HEK293T (cell line): ENCODE measurements around the gene DMAC2.

Source experiments
- BHLHE40 ChIP-seq: fragments of 450-650 bp; IDR thresholded peaks from 2 replicates; pipeline ENCODE4 v1.6.1; 2016; ENCODE audit warnings: mild to moderate bottlenecking, moderate library complexity, borderline replicate concordance
- CTBP1 ChIP-seq: fragments of 450-650 bp; IDR thresholded peaks from 2 replicates; pipeline ENCODE4 v1.6.1; 2016; ENCODE audit warnings: borderline replicate concordance
- ELF4 ChIP-seq: fragments of 450-650 bp; IDR thresholded peaks from 2 replicates; pipeline ENCODE4 v1.6.1; 2017; ENCODE audit warnings: antibody characterized with exemption
- FOXA1 ChIP-seq: fragments of 450-650 bp; IDR thresholded peaks from 2 replicates; pipeline ENCODE4 v1.6.1; 2016; ENCODE audit warnings: mild to moderate bottlenecking
- FOXK2 ChIP-seq: fragments of 450-650 bp; IDR thresholded peaks from 2 replicates; pipeline ENCODE4 v1.6.1; 2016; ENCODE audit warnings: mild to moderate bottlenecking
- FOXM1 ChIP-seq: fragments of 450-650 bp; IDR thresholded peaks from 2 replicates; pipeline ENCODE4 v1.6.1; 2017; ENCODE audit warnings: mild to moderate bottlenecking, borderline replicate concordance
- HDGF ChIP-seq: fragments of 450-650 bp; IDR thresholded peaks from 2 replicates; pipeline ENCODE4 v1.6.1; 2017; ENCODE audit warnings: antibody characterized with exemption, borderline replicate concordance
- NFRKB ChIP-seq: fragments of 450-650 bp; IDR thresholded peaks from 2 replicates; pipeline ENCODE4 v1.6.1; 2016; ENCODE audit warnings: mild to moderate bottlenecking, moderate library complexity
- SP1 ChIP-seq: fragments of 450-650 bp; IDR thresholded peaks from 2 replicates; pipeline ENCODE4 v1.6.1; 2017
- SUZ12 ChIP-seq: fragments of 450-650 bp; IDR thresholded peaks from 2 replicates; pipeline ENCODE4 v1.6.1; 2016; ENCODE audit warnings: mild to moderate bottlenecking
- TARDBP ChIP-seq: fragments of 450-650 bp; IDR thresholded peaks from 2 replicates; pipeline ENCODE4 v1.6.1; 2016
- ZNF384 ChIP-seq: fragments of 450-650 bp; IDR thresholded peaks from 2 replicates; pipeline ENCODE4 v1.6.1; 2016
- TF ChIP-seq, protein P1 (sequence below): fragments of 450-650 bp; IDR thresholded peaks from 2 replicates; pipeline ENCODE4 v1.6.1; 2016

DNA sequence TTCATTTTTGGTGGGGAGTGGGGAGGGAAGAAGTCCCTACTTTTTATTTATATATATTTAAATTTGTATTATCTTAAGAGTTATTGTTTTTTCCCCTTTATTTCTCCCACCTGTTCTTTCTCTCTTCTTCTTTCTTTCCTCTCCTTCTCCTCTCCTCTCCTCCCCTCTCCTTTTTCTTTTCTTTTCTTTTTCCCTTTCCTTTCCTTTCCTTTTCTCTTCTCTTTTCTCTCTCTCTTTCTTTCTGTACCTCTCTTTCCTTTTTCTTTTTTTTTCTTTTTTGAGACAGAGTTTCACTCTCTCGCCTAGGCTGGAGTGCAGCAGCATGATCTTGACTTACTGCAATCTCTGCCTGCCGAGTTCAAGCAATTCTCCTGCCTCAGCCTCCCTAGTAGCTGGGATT is 40.2 kb downstream of the DMAC2 start:
- TF ChIP-seq TARDBP (no peak), NFRKB (no peak), FOXM1 (no peak), SP1 (no peak), SUZ12 (no peak), BHLHE40 (no peak), HDGF (no peak), FOXK2 (no peak), FOXA1 (no peak), ZNF384 (no peak), ELF4 (no peak), CTBP1 (no peak)
- TF ChIP-seq, protein P1, sequence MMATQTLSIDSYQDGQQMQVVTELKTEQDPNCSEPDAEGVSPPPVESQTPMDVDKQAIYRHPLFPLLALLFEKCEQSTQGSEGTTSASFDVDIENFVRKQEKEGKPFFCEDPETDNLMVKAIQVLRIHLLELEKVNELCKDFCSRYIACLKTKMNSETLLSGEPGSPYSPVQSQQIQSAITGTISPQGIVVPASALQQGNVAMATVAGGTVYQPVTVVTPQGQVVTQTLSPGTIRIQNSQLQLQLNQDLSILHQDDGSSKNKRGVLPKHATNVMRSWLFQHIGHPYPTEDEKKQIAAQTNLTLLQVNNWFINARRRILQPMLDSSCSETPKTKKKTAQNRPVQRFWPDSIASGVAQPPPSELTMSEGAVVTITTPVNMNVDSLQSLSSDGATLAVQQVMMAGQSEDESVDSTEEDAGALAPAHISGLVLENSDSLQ = no peak
